Esophagus squamous epithelium (tissue), 4 donors: ENCODE measurements around the gene GLG1.

Source experiments
- CTCF ChIP-seq, 6 experiments: fragments of 450-650 bp in 4 of 6; fragments of 200-600 bp in 2 of 6; sonication (generic) in 2 of 6; IDR thresholded peaks; one replicate each; pipeline ENCODE4 v1.5.1; 2016 to 2019; ENCODE audit warnings: antibody characterized with exemption in 6 of 6, mild to moderate bottlenecking in 4 of 6, moderate library complexity in 4 of 6
- POLR2A ChIP-seq, 4 donors: fragments of 450-650 bp; IDR thresholded peaks; one replicate each; pipeline ENCODE4 v1.6.1; 2017; ENCODE audit warnings: antibody characterized with exemption in 4 of 4, mild to moderate bottlenecking in 4 of 4, moderate library complexity in 3 of 4

- TF ChIP-seq POLR2A (IDR thresholded peaks at IDR 0.05) = no peak
- no peak for TF ChIP-seq CTCF (IDR thresholded peaks at IDR 0.05)
Observed at GRCh38 chr16:74451951-74452758, 154.8 kb downstream of the GLG1 start.
